ENCODE data around the gene CTNNA3.

CTNNA3 gene

GRCh38 chr10:66218981-66219587 is 1476.9 kb downstream of the CTNNA3 start:
- DNase-seq (ENCODE audit: low read depth) = no peak

GRCh38 chr10:66218289-66218688 is 1477.7 kb downstream of the CTNNA3 start:
- no peak for DNase-seq (ENCODE audit: low read depth)

GRCh38 chr10:66215920-66216319 is 1480.1 kb downstream of the CTNNA3 start:
- DNase-seq (ENCODE audit: low read depth) = no peak

GRCh38 chr10:66214721-66215404 is 1481.1 kb downstream of the CTNNA3 start:
- no peak for DNase-seq (ENCODE audit: low read depth)

GRCh38 chr10:66209025-66209424 is 1487.0 kb downstream of the CTNNA3 start:
- no peak for DNase-seq (ENCODE audit: low read depth)

- no peak for DNase-seq (ENCODE audit: low read depth)
Measured at GRCh38 chr10:66204838-66205237, 1491.2 kb downstream of the CTNNA3 start.

- DNase-seq (ENCODE audit: low read depth) = no peak
Measured at GRCh38 chr10:66202101-66202500, 1493.9 kb downstream of the CTNNA3 start.

GRCh38 chr10:66192162-66192831 is 1503.7 kb downstream of the CTNNA3 start:
- no peak for DNase-seq (ENCODE audit: low read depth)

- no peak for DNase-seq (ENCODE audit: low read depth)
Measured at GRCh38 chr10:66190413-66190812, 1505.6 kb downstream of the CTNNA3 start.

GRCh38 chr10:66189271-66189670 is 1506.7 kb downstream of the CTNNA3 start:
- no peak for DNase-seq (ENCODE audit: low read depth)

GRCh38 chr10:66187053-66187733 is 1508.8 kb downstream of the CTNNA3 start:
- no peak for DNase-seq (ENCODE audit: low read depth)

- DNase-seq (ENCODE audit: low read depth) = no peak
Measured at GRCh38 chr10:66183028-66183427, 1513.0 kb downstream of the CTNNA3 start.

- DNase-seq (ENCODE audit: low read depth) = no peak
Measured at GRCh38 chr10:66180581-66181318, 1515.2 kb downstream of the CTNNA3 start.

- DNase-seq (ENCODE audit: low read depth) = no peak
Measured at GRCh38 chr10:66180021-66180420, 1516.0 kb downstream of the CTNNA3 start.

- no peak for DNase-seq (ENCODE audit: low read depth)
Measured at GRCh38 chr10:66176772-66177171, 1519.2 kb downstream of the CTNNA3 start.

GRCh38 chr10:66167816-66168215 is 1528.2 kb downstream of the CTNNA3 start:
- no peak for DNase-seq (ENCODE audit: low read depth)

- no peak for DNase-seq (ENCODE audit: low read depth)
Measured at GRCh38 chr10:66162560-66163143, 1533.3 kb downstream of the CTNNA3 start.

- DNase-seq (ENCODE audit: low read depth) = no peak
Measured at GRCh38 chr10:66151346-66151745, 1544.6 kb downstream of the CTNNA3 start.

- DNase-seq (ENCODE audit: low read depth) = no peak
Measured at GRCh38 chr10:66148312-66148711, 1547.7 kb downstream of the CTNNA3 start.

GRCh38 chr10:66144016-66144415 is 1552.0 kb downstream of the CTNNA3 start:
- DNase-seq (ENCODE audit: low read depth) = no peak

- no peak for DNase-seq (ENCODE audit: low read depth)
Measured at GRCh38 chr10:66102756-66103155, 1593.2 kb downstream of the CTNNA3 start.

All from activated gamma-delta T cell treated with anti-CD3 and anti-CD28 coated beads, Interleukin-2, amount 50 U/mL, for 16 hours (primary cell).